Endothelial cell of umbilical vein (primary cell): Measurements from ENCODE around the gene TAF11L2. TPM values are rescaled to one million over a fixed set of nuclear protein-coding genes. Genes with fewer than 3 reads are reported as not detected.
"Not testable (repeated sequence)": the region's sequence is repeated elsewhere in the genome, so short reads cannot be mapped to it uniquely, and the experiment has no call there.

Source experiments
- BruUV-seq: library from RNA; stranded (reverse); fragments of 400-500 nt; replicated peaks from 2 replicates; lab custom pipeline; 2021; lab: Mats Ljungman, UMichigan
- CTCF ChIA-PET: fragments of 300-600, 350-600 bp; sonication (Branson Sonifier 250); formaldehyde crosslinking; loops from one replicate; lab custom pipeline; 2021; ENCODE audit warnings: antibody characterized with exemption, inconsistent platforms; lab: Charles Lee
- POLR2A ChIA-PET: fragments of 300-600, 350-600 bp; sonication (Branson Sonifier 250); formaldehyde crosslinking; loops from one replicate; lab custom pipeline; 2021; ENCODE audit warnings: antibody characterized with exemption, inconsistent platforms; lab: Charles Lee
- DNase-seq: peaks from one replicate; pipeline ENCODE4 v3.0.0-alpha.2; 2011; ENCODE audit warnings: low read depth, low spot score
- FAIRE-seq: peaks from 2 replicates; lab custom pipeline; 2011; peaks lifted over from hg19 to GRCh38; lab: Jason Lieb, UNC
- H2AFZ ChIP-seq: 2 replicates; pipeline ENCODE4 v1.6.0; 2012; ENCODE audit warnings: low read depth, low read length, control low read depth, inconsistent platforms
- H3K27ac ChIP-seq: 2 replicates; pipeline ENCODE4 v1.5.1; 2011; ENCODE audit warnings: low read depth, mild to moderate bottlenecking, control low read depth, low read length, moderate library complexity; ENCODE audit not compliant: insufficient read depth
- H3K27me3 ChIP-seq, 2 experiments: 2 replicates each; pipeline versions ENCODE4 v1.6.0 to v1.6.1; 2011; ENCODE audit warnings: low read length in 2 of 2, mixed read lengths in 1 of 2; ENCODE audit not compliant: control insufficient read depth in 2 of 2, insufficient read depth in 2 of 2
- H3K36me3 ChIP-seq, 2 experiments: 2 replicates in 1 of 2; 3 replicates in 1 of 2; pipeline ENCODE4 v1.5.1; 2011; ENCODE audit warnings: low read length in 2 of 2, mild to moderate bottlenecking in 1 of 2, moderate library complexity in 1 of 2; ENCODE audit not compliant: control insufficient read depth in 2 of 2, insufficient read depth in 2 of 2; ENCODE audit errors: extremely low read depth in 1 of 2
- H3K4me1 ChIP-seq: 3 replicates; pipeline ENCODE4 v1.5.1; 2011; ENCODE audit warnings: mild to moderate bottlenecking, low read length; ENCODE audit not compliant: control insufficient read depth, insufficient read depth; ENCODE audit errors: extremely low read depth
- H3K4me2 ChIP-seq: 2 replicates; pipeline ENCODE4 v1.6.1; 2011; ENCODE audit warnings: low read length, control low read depth, mixed read lengths; ENCODE audit not compliant: insufficient read depth
- H3K4me3 ChIP-seq, 3 experiments: fragments of 200-600 bp in 1 of 3; sonication (generic), shearing (Covaris generic) in 1 of 3; replicated peaks in 1 of 3; 2 replicates each; pipeline ENCODE4 v1.5.1; 2011 to 2016; ENCODE audit warnings: control low read depth in 3 of 3, low read length in 3 of 3, mild to moderate bottlenecking in 2 of 3, inconsistent platforms in 1 of 3, low read depth in 1 of 3, moderate library complexity in 1 of 3; ENCODE audit not compliant: insufficient read depth in 1 of 3
- H3K79me2 ChIP-seq: 2 replicates; pipeline ENCODE4 v1.6.0; 2012; ENCODE audit warnings: low read length, inconsistent platforms; ENCODE audit not compliant: control insufficient read depth, insufficient read depth
- H3K9ac ChIP-seq: replicated peaks from 2 replicates; pipeline ENCODE3; 2011; ENCODE audit warnings: low read length, control low read depth; ENCODE audit not compliant: insufficient read depth; ENCODE audit errors: extremely low read depth
- H3K9me1 ChIP-seq: replicated peaks from 3 replicates; pipeline ENCODE4 v1.6.0; 2011; ENCODE audit warnings: mild to moderate bottlenecking, low read length; ENCODE audit not compliant: control insufficient read depth, insufficient read depth; ENCODE audit errors: extremely low read depth
- H3K9me3 ChIP-seq: replicated peaks from 2 replicates; pipeline ENCODE4 v1.5.1; 2012; ENCODE audit warnings: low read length, inconsistent platforms; ENCODE audit not compliant: control insufficient read depth, insufficient read depth
- H4K20me1 ChIP-seq: replicated peaks from 2 replicates; pipeline ENCODE3; 2011; ENCODE audit warnings: mild to moderate bottlenecking, low read length; ENCODE audit not compliant: control insufficient read depth, insufficient read depth; ENCODE audit errors: extremely low read depth
- dilution Hi-C: fragments of 300-500 bp; cut with MboI; formaldehyde crosslinking; loops from one replicate; pipeline ENCODE4 v1.15.0; 2019; ENCODE audit warnings: low sequenced_read_pairs; ENCODE audit not compliant: extremely low pct_ligation_motif_present
- intact Hi-C: fragments of 100-400 bp; cut with micrococcal nuclease; formaldehyde crosslinking; loops from one replicate; pipeline ENCODE4 v1.10.0; 2022
- polyA plus RNA-seq, 4 experiments: library from polyadenylated mRNA; depleted of rRNA in 3 of 4; stranded (reverse) in 3 of 4; unstranded in 1 of 4; fragments of >200 nt; gene quantifications; 2 replicates each; pipeline versions ENCODE4 v1.2.1 to v1.2.3, GENCODE V29; 2011 to 2012; ENCODE audit warnings: missing spikeins in 1 of 4
- total RNA-seq: library from RNA; stranded (reverse); gene quantifications from 2 replicates; pipeline ENCODE4 v1.2.3, GENCODE V29; 2021

TAF11L2 gene
- total and polyA plus RNA-seq, 2 donors (not counting 3 experiments of a cell fraction or from before 2014, with no cell fraction given) = not detected

GRCh38 chr5:17521501-17521900 is 23.5 kb downstream of the TAF11L2 start, which contains the start of gene TAF11L4:
TAF11L4 (plus strand) TSS chr5:17521801.
- DNase-seq, POLR2A ChIA-PET, H3K4me3 ChIP-seq, H3K9me3 ChIP-seq, H3K27ac ChIP-seq, H3K9me1 ChIP-seq, H4K20me1 ChIP-seq, H3K36me3 ChIP-seq, H3K27me3 ChIP-seq, H2AFZ ChIP-seq, dilution Hi-C loops, BruUV-seq, H3K9ac ChIP-seq, FAIRE-seq, H3K4me1 ChIP-seq, CTCF ChIA-PET, H3K79me2 ChIP-seq, intact Hi-C loops, H3K4me2 ChIP-seq: not testable (repeated sequence)

DNA sequence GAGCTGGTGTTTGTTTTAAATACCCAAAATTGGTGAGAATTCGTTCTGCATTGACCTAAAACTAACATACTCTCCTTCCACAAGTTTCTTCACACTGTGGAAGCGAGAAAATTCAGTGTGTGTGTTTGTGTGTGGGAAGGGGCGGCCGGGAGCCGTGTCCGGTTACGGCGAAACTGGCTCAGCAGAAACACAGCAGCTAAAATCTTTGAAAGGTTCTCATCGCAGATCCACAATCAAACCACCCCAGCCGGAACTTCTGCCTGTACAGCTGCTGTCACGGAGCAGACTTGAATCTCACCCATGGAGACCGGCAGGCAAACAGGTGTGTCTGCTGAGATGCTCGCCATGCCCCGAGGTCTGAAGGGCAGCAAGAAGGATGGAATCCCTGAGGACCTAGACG is 26.9 kb downstream of the TAF11L2 start, which contains the start of gene TAF11L5:
TSS of gene TAF11L5 (plus strand) at position 301 of the 400 bp plus-strand sequence.
- H2AFZ ChIP-seq, POLR2A ChIA-PET, H3K27ac ChIP-seq, H3K27me3 ChIP-seq, H3K36me3 ChIP-seq, FAIRE-seq, DNase-seq, H3K9ac ChIP-seq, dilution Hi-C loops, BruUV-seq, H3K79me2 ChIP-seq, H3K9me3 ChIP-seq, intact Hi-C loops, CTCF ChIA-PET, H3K4me2 ChIP-seq, H3K4me1 ChIP-seq, H3K4me3 ChIP-seq, H4K20me1 ChIP-seq, H3K9me1 ChIP-seq: not testable (repeated sequence)

DNA sequence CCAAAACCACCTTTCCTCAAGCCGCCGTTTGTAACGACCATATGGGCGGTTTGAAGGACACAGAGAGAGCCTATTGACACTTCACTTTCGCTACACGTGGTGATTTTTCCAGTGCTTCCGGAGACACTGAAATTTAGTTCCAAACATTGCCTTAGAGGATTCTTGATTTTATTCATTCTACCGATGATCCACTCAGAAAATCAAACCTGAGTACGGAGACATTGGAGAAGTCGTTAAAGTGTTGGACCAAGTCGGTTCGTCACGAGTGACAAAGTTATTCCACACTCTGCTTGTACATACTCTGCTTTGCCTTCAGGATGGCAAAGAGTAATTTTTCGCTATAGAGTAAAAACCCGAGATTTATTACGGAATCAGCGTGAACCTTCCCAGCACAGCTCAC is 28.5 kb downstream of the TAF11L2 start:
- H3K4me2 ChIP-seq, H3K79me2 ChIP-seq, H3K4me1 ChIP-seq, H3K27me3 ChIP-seq, dilution Hi-C loops, H3K27ac ChIP-seq, H3K9ac ChIP-seq, H2AFZ ChIP-seq, BruUV-seq, intact Hi-C loops, H3K9me1 ChIP-seq, H3K9me3 ChIP-seq, POLR2A ChIA-PET, H3K36me3 ChIP-seq, CTCF ChIA-PET, H4K20me1 ChIP-seq, FAIRE-seq, H3K4me3 ChIP-seq: not testable (repeated sequence)
- DNase-seq = peak; percentile 21

- intact Hi-C loops, CTCF ChIA-PET, H4K20me1 ChIP-seq, POLR2A ChIA-PET, H3K4me2 ChIP-seq, H3K9me3 ChIP-seq, H3K4me3 ChIP-seq, H3K9me1 ChIP-seq, H3K9ac ChIP-seq, FAIRE-seq, H3K36me3 ChIP-seq, H3K27me3 ChIP-seq, H3K79me2 ChIP-seq, H3K27ac ChIP-seq, H3K4me1 ChIP-seq, H2AFZ ChIP-seq, BruUV-seq, dilution Hi-C loops, DNase-seq: not testable (repeated sequence)
These were observed 30.3 kb downstream of the TAF11L2 start, which contains the start of gene TAF11L6 for GRCh38 chr5:17528369-17528768. TAF11L6 (plus strand) TSS chr5:17528669.
